ENCODE measurements around the gene RERG.

RERG gene

GRCh38 chr12:15194456-15195368 is 26.5 kb downstream of the RERG start:
- H3K4me3 ChIP-seq (ENCODE audit: low read length): no peak overlapping the region
- no peak for DNase-seq (ENCODE audit: low read depth)
- TF ChIP-seq CTCF (conservative IDR thresholded peaks at IDR 0.05; ENCODE audit: low read depth, low read length): no peak

- no peak overlapping the region for H3K4me3 ChIP-seq (ENCODE audit: low read length)
- no peak for TF ChIP-seq CTCF (conservative IDR thresholded peaks at IDR 0.05; ENCODE audit: low read depth, low read length)
- DNase-seq (ENCODE audit: low read depth): no peak
Measured at GRCh38 chr12:15193946-15194345, 27.3 kb downstream of the RERG start.

- TF ChIP-seq CTCF (conservative IDR thresholded peaks at IDR 0.05; ENCODE audit: low read depth, low read length): no peak
- no peak overlapping the region for H3K4me3 ChIP-seq (ENCODE audit: low read length)
- no peak for DNase-seq (ENCODE audit: low read depth)
Measured at GRCh38 chr12:15192720-15193119, 28.5 kb downstream of the RERG start.

GRCh38 chr12:15188127-15188526 is 33.1 kb downstream of the RERG start:
- no peak overlapping the region for H3K4me3 ChIP-seq (ENCODE audit: low read length)
- TF ChIP-seq CTCF (conservative IDR thresholded peaks at IDR 0.05; ENCODE audit: low read depth, low read length): no peak
- DNase-seq (ENCODE audit: low read depth): no peak

GRCh38 chr12:15186597-15186996 is 34.6 kb downstream of the RERG start:
- H3K4me3 ChIP-seq (ENCODE audit: low read length): no peak overlapping the region
- no peak for TF ChIP-seq CTCF (conservative IDR thresholded peaks at IDR 0.05; ENCODE audit: low read depth, low read length)
- no peak for DNase-seq (ENCODE audit: low read depth)

- TF ChIP-seq CTCF (conservative IDR thresholded peaks at IDR 0.05; ENCODE audit: low read depth, low read length): no peak
- DNase-seq (ENCODE audit: low read depth): no peak
- no peak overlapping the region for H3K4me3 ChIP-seq (ENCODE audit: low read length)
Measured at GRCh38 chr12:15184484-15184883, 36.7 kb downstream of the RERG start.

- TF ChIP-seq CTCF (conservative IDR thresholded peaks at IDR 0.05; ENCODE audit: low read depth, low read length): no peak
- no peak for DNase-seq (ENCODE audit: low read depth)
- H3K4me3 ChIP-seq (ENCODE audit: low read length): no peak overlapping the region
Measured at GRCh38 chr12:15183821-15184220, 37.4 kb downstream of the RERG start.

Data from retinal pigment epithelial cell (primary cell).